Upper lobe of left lung (tissue), 6 donors: ENCODE measurements around the gene TRIM25. TPM values are rescaled to one million over a fixed set of nuclear protein-coding genes. Genes with fewer than 3 reads are reported as not detected.

Experiments used
- ATAC-seq, 2 donors: fragments of 200-7000 bp; cut with Tn5 transposase; one replicate each; pipeline ENCODE4 v1.9.1; 2022; ENCODE audit warnings: mild to moderate bottlenecking in 2 of 2, moderate library complexity in 2 of 2; ENCODE audit not compliant: low FRiP score in 2 of 2
- DNase-seq, 2 donors: peaks; one replicate each; pipeline ENCODE4 v3.0.0-alpha.2; 2019 to 2020
- H3K27ac ChIP-seq, 4 donors: fragments of 200-600 bp; sonication (generic); one replicate each; pipeline ENCODE4 v1.5.1; 2016 to 2019
- H3K27me3 ChIP-seq, 4 donors: fragments of 200-600 bp; sonication (generic); one replicate each; pipeline ENCODE4 v1.5.1; 2017 to 2019
- H3K36me3 ChIP-seq, 4 donors: fragments of 200-600 bp; sonication (generic); one replicate each; pipeline ENCODE4 v1.5.1; 2016 to 2019
- H3K4me1 ChIP-seq, 4 donors: fragments of 200-600 bp; sonication (generic); one replicate each; pipeline ENCODE4 v1.5.1; 2018 to 2019
- H3K4me3 ChIP-seq, 4 donors: fragments of 200-600 bp; sonication (generic); one replicate each; pipeline ENCODE4 v1.5.1; 2017 to 2019; ENCODE audit warnings: mild to moderate bottlenecking in 2 of 4, moderate library complexity in 1 of 4
- H3K9me3 ChIP-seq, 4 donors: fragments of 200-600 bp; sonication (generic); one replicate each; pipeline ENCODE4 v1.5.1; 2018 to 2019
- CTCF ChIP-seq, 6 experiments: fragments of 450-650 bp in 4 of 6; fragments of 200-600 bp in 2 of 6; sonication (generic) in 2 of 6; IDR thresholded peaks; one replicate each; pipeline ENCODE4 v1.5.1; 2016 to 2019; ENCODE audit warnings: antibody characterized with exemption in 6 of 6
- EP300 ChIP-seq, 4 donors: sonication (generic); formaldehyde crosslinking; IDR thresholded peaks; one replicate each; pipeline ENCODE4 v1.5.1; 2017; ENCODE audit warnings: antibody characterized with exemption in 4 of 4, control low read depth in 2 of 4
- POLR2A ChIP-seq, 4 donors: fragments of 450-650 bp; IDR thresholded peaks; one replicate each; pipeline ENCODE4 v1.5.1; 2016 to 2017; ENCODE audit warnings: antibody characterized with exemption in 4 of 4, mild to moderate bottlenecking in 2 of 4
- POLR2AphosphoS5 ChIP-seq, 2 donors: sonication (generic); formaldehyde crosslinking; IDR thresholded peaks; one replicate each; pipeline ENCODE4 v1.5.1; 2017; ENCODE audit warnings: antibody characterized with exemption in 2 of 2
- WGBS, 2 donors: methylation state at CpG; one replicate each; pipeline ENCODE4 v1.1.5; 2017 to 2018; 5-methylcytosine and 5-hydroxymethylcytosine counted together
- total RNA-seq, 6 donors: library from RNA; depleted of rRNA in 4 of 6; stranded (reverse); fragments of >200 nt in 4 of 6; gene quantifications; one replicate each; pipeline versions ENCODE4 v1.1.0 to v1.2.1, GENCODE V29; 2016 to 2021
- donor health status: DM: no; HTN: no; CAD: no; lungs with moderate emphysema.
- donor health status: DM: no; HTN: yes; CAD: no; lungs with severe emphysema.

The TRIM25 gene
- total RNA-seq, 6 donors from 2014 or later = 66.7 to 294 (median 83.0) TPM

- ATAC-seq (peak in 1 of 2 donors; percentile 7), DNase-seq (no peak)
- Histone ChIP-seq H3K27me3 (no peaks in the 10 kb centered on the region), H3K27ac (no peak overlapping the region), H3K9me3 (no peaks in the 10 kb centered on the region), H3K4me1 (no peaks in the 10 kb centered on the region), H3K36me3 (peaks cover 0 to 35% (median 12%) of the 10 kb centered on the region in 4 donors), H3K4me3 (no peak overlapping the region)
- TF ChIP-seq POLR2AphosphoS5 (IDR thresholded peaks at IDR 0.05) = no peak
- TF ChIP-seq EP300 (IDR thresholded peaks at IDR 0.05) = no peak
- TF ChIP-seq POLR2A (IDR thresholded peaks at IDR 0.05) = no peak
- TF ChIP-seq CTCF (IDR thresholded peaks at IDR 0.05) = no peak
- WGBS, 2 donors = 85 to 88% methylated on average over 6 of the region's 6 CpGs
These were observed 29.2 kb downstream of the TRIM25 start for GRCh38 chr17:56884483-56885311.

- ATAC-seq (no peak), DNase-seq (no peak)
- Histone ChIP-seq H3K4me1 (no peaks in the 10 kb centered on the region), H3K4me3 (no peak overlapping the region), H3K9me3 (no peaks in the 10 kb centered on the region), H3K27me3 (no peaks in the 10 kb centered on the region), H3K36me3 (peaks cover 0 to 24% (median 6%) of the 10 kb centered on the region in 4 donors), H3K27ac (no peak overlapping the region)
- TF ChIP-seq POLR2AphosphoS5 (IDR thresholded peaks at IDR 0.05) (no peak), EP300 (IDR thresholded peaks at IDR 0.05) (no peak)
- WGBS, 2 donors = 54 to 64% methylated on average over 1 of the region's 1 CpG
These were observed 30.2 kb downstream of the TRIM25 start for GRCh38 chr17:56883616-56884015.

- H3K36me3 ChIP-seq = peaks cover 0 to 6% (median 0%) of the 10 kb centered on the region in 4 donors
- TF ChIP-seq CTCF (IDR thresholded peaks at IDR 0.05) (no peak), POLR2A (IDR thresholded peaks at IDR 0.05) (no peak), POLR2AphosphoS5 (IDR thresholded peaks at IDR 0.05) (no peak), EP300 (IDR thresholded peaks at IDR 0.05) (no peak)
- WGBS, 2 donors = 96 to 97% methylated on average over 3 of the region's 3 CpGs
- DNase-seq (no peak), ATAC-seq (no peak)
- no peaks in the 10 kb centered on the region for H3K9me3 ChIP-seq
- no peaks in the 10 kb centered on the region for H3K27me3 ChIP-seq
- no peak overlapping the region for H3K27ac ChIP-seq
- H3K4me1 ChIP-seq = no peaks in the 10 kb centered on the region
- H3K4me3 ChIP-seq = no peak overlapping the region
These were observed 32.1 kb downstream of the TRIM25 start for GRCh38 chr17:56881685-56882295.

GRCh38 chr17:56880571-56880970 is 33.3 kb downstream of the TRIM25 start:
- no peak overlapping the region for H3K27ac ChIP-seq
- H3K4me3 ChIP-seq = no peak overlapping the region
- DNase-seq (no peak), ATAC-seq (no peak)
- TF ChIP-seq EP300 (IDR thresholded peaks at IDR 0.05) (no peak), POLR2AphosphoS5 (IDR thresholded peaks at IDR 0.05) (no peak), POLR2A (IDR thresholded peaks at IDR 0.05) (no peak), CTCF (IDR thresholded peaks at IDR 0.05) (no peak)
- H3K9me3 ChIP-seq = no peaks in the 10 kb centered on the region
- no peaks in the 10 kb centered on the region for H3K27me3 ChIP-seq
- H3K36me3 ChIP-seq = peaks cover 0 to 4% (median 0%) of the 10 kb centered on the region in 4 donors
- 75 to 80% methylated on average over 8 of the region's 8 CpGs for WGBS, 2 donors
- no peaks in the 10 kb centered on the region for H3K4me1 ChIP-seq

- no peak for TF ChIP-seq CTCF (IDR thresholded peaks at IDR 0.05)
- no peak for TF ChIP-seq POLR2A (IDR thresholded peaks at IDR 0.05)
- no peak for TF ChIP-seq EP300 (IDR thresholded peaks at IDR 0.05)
- no peak for TF ChIP-seq POLR2AphosphoS5 (IDR thresholded peaks at IDR 0.05)
- ATAC-seq (peak in 1 of 2 donors; percentile 42), DNase-seq (no peak)
- Histone ChIP-seq H3K4me1 (no peaks in the 10 kb centered on the region), H3K27me3 (no peaks in the 10 kb centered on the region), H3K4me3 (no peak overlapping the region), H3K9me3 (no peaks in the 10 kb centered on the region), H3K27ac (no peak overlapping the region), H3K36me3 (peaks cover 0 to 4% (median 0%) of the 10 kb centered on the region in 4 donors)
- WGBS, 2 donors = 57 to 59% methylated on average over 3 of the region's 3 CpGs
These were observed 33.7 kb downstream of the TRIM25 start for GRCh38 chr17:56880133-56880532.
